H7 (cell line): ENCODE results near the gene SYT1. TPM values are rescaled to one million over a fixed set of nuclear protein-coding genes. Genes with fewer than 3 reads are reported as not detected.

Experiments
- DNase-seq: peaks from one replicate; pipeline ENCODE4 v3.0.0; 2012
- H3K27me3 ChIP-seq: 2 replicates; pipeline ENCODE4 v1.6.0; 2011; ENCODE audit warnings: mild to moderate bottlenecking, low read length; ENCODE audit not compliant: control insufficient read depth, insufficient read depth
- H3K36me3 ChIP-seq: replicated peaks from 2 replicates; pipeline ENCODE4 v1.5.1; 2011; ENCODE audit warnings: low read length; ENCODE audit not compliant: control insufficient read depth, insufficient read depth
- H3K4me3 ChIP-seq: 2 replicates; pipeline ENCODE4 v1.5.1; 2011; ENCODE audit warnings: low read depth, mild to moderate bottlenecking, control low read depth, low read length, moderate library complexity; ENCODE audit not compliant: insufficient read depth
- total RNA-seq: library from RNA; depleted of rRNA; stranded (reverse); fragments of >200 nt; shearing (Covaris generic); gene quantifications from 2 replicates; pipeline ENCODE4 v1.2.3, GENCODE V29; 2014

SYT1 gene
- total RNA-seq, 1 experiment from 2014 or later, result 11.7 TPM

- DNase-seq, result no peak
- no peaks in the 10 kb centered on the region for H3K27me3 ChIP-seq
- no peaks in the 10 kb centered on the region; the same call in 1 of the 2 replicates for H3K36me3 ChIP-seq
- H3K4me3 ChIP-seq, result no peak overlapping the region
These were observed 460.0 kb downstream of the SYT1 start for GRCh38 chr12:79324571-79324970.

GRCh38 chr12:79326222-79326621, 461.6 kb downstream of the SYT1 start:
- H3K27me3 ChIP-seq, result no peaks in the 10 kb centered on the region
- no peak for DNase-seq
- no peaks in the 10 kb centered on the region; the same call in 1 of the 2 replicates for H3K36me3 ChIP-seq
- no peak overlapping the region for H3K4me3 ChIP-seq

- no peak for DNase-seq
These were observed 462.1 kb downstream of the SYT1 start for GRCh38 chr12:79326663-79327062.

GRCh38 chr12:79327465-79327864, 462.9 kb downstream of the SYT1 start:
- no peaks in the 10 kb centered on the region; the same call in 1 of the 2 replicates for H3K36me3 ChIP-seq
- H3K4me3 ChIP-seq, result no peak overlapping the region
- H3K27me3 ChIP-seq, result no peaks in the 10 kb centered on the region
- DNase-seq, result no peak

More at GRCh38 chr12:79326663-79327062, 462.1 kb downstream of the SYT1 start:
- Histone ChIP-seq H3K27me3 (no peaks in the 10 kb centered on the region), H3K4me3 (no peak overlapping the region), H3K36me3 (no peaks in the 10 kb centered on the region; the same call in 1 of the 2 replicates)

- no peaks in the 10 kb centered on the region for H3K27me3 ChIP-seq
- no peaks in the 10 kb centered on the region; the same call in 1 of the 2 replicates for H3K36me3 ChIP-seq
- no peak overlapping the region for H3K4me3 ChIP-seq
- DNase-seq, result no peak
These were observed 465.4 kb downstream of the SYT1 start for GRCh38 chr12:79329933-79330332.

- DNase-seq, result no peak
- Histone ChIP-seq H3K36me3 (no peaks in the 10 kb centered on the region; the same call in 1 of the 2 replicates), H3K4me3 (no peak overlapping the region), H3K27me3 (no peaks in the 10 kb centered on the region)
These were observed 467.3 kb downstream of the SYT1 start for GRCh38 chr12:79331870-79332269.

- H3K27me3 ChIP-seq, result no peaks in the 10 kb centered on the region
- H3K4me3 ChIP-seq, result no peak overlapping the region
- DNase-seq, result no peak
- H3K36me3 ChIP-seq, result no peaks in the 10 kb centered on the region; the same call in 1 of the 2 replicates
These were observed 468.6 kb downstream of the SYT1 start for GRCh38 chr12:79333144-79333543.

- DNase-seq, result no peak
- no peak overlapping the region for H3K4me3 ChIP-seq
- H3K36me3 ChIP-seq, result no peaks in the 10 kb centered on the region
- H3K27me3 ChIP-seq, result no peaks in the 10 kb centered on the region
These were observed 473.2 kb downstream of the SYT1 start for GRCh38 chr12:79337662-79338290.

GRCh38 chr12:79344855-79345847, 480.6 kb downstream of the SYT1 start:
- H3K27me3 ChIP-seq, result no peaks in the 10 kb centered on the region
- peak; percentile 59 for DNase-seq
- H3K4me3 ChIP-seq, result no peak overlapping the region
- H3K36me3 ChIP-seq, result no peaks in the 10 kb centered on the region

GRCh38 chr12:79347866-79348265, 483.3 kb downstream of the SYT1 start:
- no peaks in the 10 kb centered on the region for H3K27me3 ChIP-seq
- no peak for DNase-seq

GRCh38 chr12:79351251-79351650, 486.7 kb downstream of the SYT1 start:
- Histone ChIP-seq H3K4me3 (no peak overlapping the region), H3K27me3 (no peaks in the 10 kb centered on the region), H3K36me3 (no peaks in the 10 kb centered on the region)
- DNase-seq, result no peak

More at GRCh38 chr12:79347866-79348265, 483.3 kb downstream of the SYT1 start:
- Histone ChIP-seq H3K4me3 (no peak overlapping the region), H3K36me3 (no peaks in the 10 kb centered on the region)

- no peak for DNase-seq
- no peaks in the 10 kb centered on the region for H3K36me3 ChIP-seq
- H3K27me3 ChIP-seq, result no peaks in the 10 kb centered on the region
- H3K4me3 ChIP-seq, result no peak overlapping the region
These were observed 491.6 kb downstream of the SYT1 start for GRCh38 chr12:79356216-79356615.

- DNase-seq, result no peak
- Histone ChIP-seq H3K4me3 (no peak overlapping the region), H3K36me3 (no peaks in the 10 kb centered on the region), H3K27me3 (no peaks in the 10 kb centered on the region)
These were observed 492.5 kb downstream of the SYT1 start for GRCh38 chr12:79357048-79357447.

- Histone ChIP-seq H3K36me3 (no peaks in the 10 kb centered on the region), H3K4me3 (no peak overlapping the region), H3K27me3 (no peaks in the 10 kb centered on the region)
- no peak for DNase-seq
These were observed 494.2 kb downstream of the SYT1 start for GRCh38 chr12:79358716-79359300.
